ENCODE data around the gene QKI.
"Not testable (repeated sequence)": the region's sequence is repeated elsewhere in the genome, so short reads cannot be mapped to it uniquely, and the experiment has no call there.

The QKI gene

GRCh38 chr6:163381118-163381756 lies 33.3 kb upstream of the QKI start:
- no peak overlapping the region for H3K4me3 ChIP-seq (ENCODE audit: low read depth, low read length)
- no peak for TF ChIP-seq CTCF (IDR thresholded peaks at IDR 0.05; ENCODE audit: low read depth, low read length, missing control alignments)
- in situ Hi-C loops (cut with HindIII; ENCODE audit: low sequenced_read_pairs), result no loop called here
- no peak for DNase-seq (ENCODE audit: low read depth)

GRCh38 chr6:163383396-163383795 lies 31.1 kb upstream of the QKI start:
- DNase-seq (ENCODE audit: low read depth); in situ Hi-C loops (cut with HindIII; ENCODE audit: low sequenced_read_pairs); H3K4me3 ChIP-seq (ENCODE audit: low read depth, low read length): not testable (repeated sequence)

- TF ChIP-seq CTCF (IDR thresholded peaks at IDR 0.05; ENCODE audit: low read depth, low read length, missing control alignments), result no peak
- H3K4me3 ChIP-seq (ENCODE audit: low read depth, low read length), result no peak overlapping the region
- no peak for DNase-seq (ENCODE audit: low read depth)
- in situ Hi-C loops (cut with HindIII; ENCODE audit: low sequenced_read_pairs), result no loop called here
Measured at GRCh38 chr6:163383912-163384311, 30.6 kb upstream of the QKI start.

GRCh38 chr6:163384510-163384909 lies 30.0 kb upstream of the QKI start:
- no peak for TF ChIP-seq CTCF (IDR thresholded peaks at IDR 0.05; ENCODE audit: low read depth, low read length, missing control alignments)
- in situ Hi-C loops (cut with HindIII; ENCODE audit: low sequenced_read_pairs), result no loop called here
- no peak overlapping the region for H3K4me3 ChIP-seq (ENCODE audit: low read depth, low read length)
- no peak for DNase-seq (ENCODE audit: low read depth)

GRCh38 chr6:163385503-163385902 lies 29.0 kb upstream of the QKI start:
- in situ Hi-C loops (cut with HindIII; ENCODE audit: low sequenced_read_pairs); H3K4me3 ChIP-seq (ENCODE audit: low read depth, low read length); DNase-seq (ENCODE audit: low read depth): not testable (repeated sequence)

GRCh38 chr6:163386329-163386908 lies 28.1 kb upstream of the QKI start:
- no peak for DNase-seq (ENCODE audit: low read depth)
- H3K4me3 ChIP-seq (ENCODE audit: low read depth, low read length), result no peak overlapping the region
- in situ Hi-C loops (cut with HindIII; ENCODE audit: low sequenced_read_pairs), result no loop called here
- TF ChIP-seq CTCF (IDR thresholded peaks at IDR 0.05; ENCODE audit: low read depth, low read length, missing control alignments), result no peak

GRCh38 chr6:163387317-163387716 lies 27.2 kb upstream of the QKI start:
- H3K4me3 ChIP-seq (ENCODE audit: low read depth, low read length), result no peak overlapping the region
- in situ Hi-C loops (cut with HindIII; ENCODE audit: low sequenced_read_pairs), result no loop called here
- no peak for TF ChIP-seq CTCF (IDR thresholded peaks at IDR 0.05; ENCODE audit: low read depth, low read length, missing control alignments)
- no peak for DNase-seq (ENCODE audit: low read depth)

Data from astrocyte of the cerebellum (primary cell).